Measurements from ENCODE around the gene PDE8A. TPM values are rescaled to one million over a fixed set of nuclear protein-coding genes. Genes with fewer than 3 reads are reported as not detected.
A peak's percentile ranks its signal among the peaks of the same experiment; 100 is the strongest.

The PDE8A gene
- total and polyA plus RNA-seq, 2 of the 4 experiments (the other 2 are of a cell fraction) = 32.4 to 35.9 TPM

- H3K23ac ChIP-seq (ENCODE audit: low read depth, low read length) = no peak overlapping the region
- intact Hi-C loops (cut with micrococcal nuclease) = no loop called here
- peak overlapping the region; percentile 49 for H2BK20ac ChIP-seq (ENCODE audit: low read depth, low read length)
- H3K4ac ChIP-seq (ENCODE audit: low read depth, low read length) = peak overlapping the region; percentile 47; the same call in 1 of the 2 replicates
- peak overlapping the region; percentile 0; the same call in 1 of the 2 replicates for H2BK120ac ChIP-seq (ENCODE audit: low read depth, low read length)
- H3K9me1 ChIP-seq (ENCODE audit: insufficient read depth, low read length) = peaks cover 19% of the 10 kb centered on the region
- no peaks in the 10 kb centered on the region for H3K27me3 ChIP-seq (ENCODE audit: control insufficient read depth, insufficient read depth, low read length)
- no peak overlapping the region for H3K56ac ChIP-seq (ENCODE audit: extremely low read depth, insufficient read depth, low read length)
- H3K79me1 ChIP-seq (ENCODE audit: low read depth in 1 of 2, low read length in 2 of 2) = peaks cover 0 to 6% of the 10 kb centered on the region in 2 experiments; a peak in 1 of 4 replicates
- H3K9ac ChIP-seq (ENCODE audit: low read depth, low read length) = no peak overlapping the region
- H3K4me3 ChIP-seq (ENCODE audit: insufficient read depth, low read depth, low read length) = no peak overlapping the region
- ChIA-PET CTCF (no interaction called here), POLR2A (ENCODE audit: unreplicated experiment) (interaction anchor here (0.6 kb wide), 1 partner anchor 67 kb away, joined by 3 read pairs; no protein-coding TSS in a partner anchor)
- H3K14ac ChIP-seq (replicated peaks; ENCODE audit: low read depth, low read length) = peak overlapping the region; percentile 40; the same call in 1 of the 2 replicates
- peaks cover 13% of the 10 kb centered on the region for H3K4me1 ChIP-seq (ENCODE audit: control insufficient read depth, insufficient read depth, low read length)
- H4K91ac ChIP-seq (ENCODE audit: insufficient read depth, low read depth, low read length) = peak overlapping the region; percentile 9
- dilution Hi-C loops (cut with HindIII; ENCODE audit: low sequenced_read_pairs, unreplicated experiment) = loop anchor here (10.0 kb wide), 1 partner anchor 95 kb away; no protein-coding TSS in a partner anchor
- H2BK5ac ChIP-seq (ENCODE audit: low read depth, low read length, poor library complexity, severe bottlenecking) = no peak overlapping the region
- no peak for ATAC-seq (ENCODE audit: low read depth)
- DNase-seq = no peak
- in situ Hi-C loops (cut with MboI; ENCODE audit: low sequenced_read_pairs) = loop anchor here (25.0 kb wide), 1 partner anchor 337 kb away; no protein-coding TSS in a partner anchor
- BruUV-seq (replicated peaks) = no TSS peak
- H2AFZ ChIP-seq (replicated peaks; ENCODE audit: low read length, poor library complexity) = peak overlapping the region; percentile 76
- H3K18ac ChIP-seq (ENCODE audit: low read depth, low read length) = no peak overlapping the region
- WGBS, 2 experiments (ENCODE audit: extremely low coverage in 2 of 2, insufficient read length in 1 of 2) = 100% methylated on average over 1 of the region's 7 CpGs; no CpG with 5 or more reads in 1 of the 2 experiments
- peak overlapping the region; percentile 15; the same call in 1 of the 2 replicates for H2AK5ac ChIP-seq (ENCODE audit: low read depth, low read length)
- no peaks in the 10 kb centered on the region for H3K9me3 ChIP-seq (ENCODE audit: control insufficient read depth, insufficient read depth, low read length)
- H3K4me2 ChIP-seq (ENCODE audit: low read depth, low read length) = no peak overlapping the region
- 0 out of 3 replicates have a peak overlapping the region, but pooled peaks have one; percentile 40 for H2BK15ac ChIP-seq (ENCODE audit: low read depth, low read length)
- no peak overlapping the region for H4K5ac ChIP-seq (ENCODE audit: low read depth, low read length)
- H4K20me1 ChIP-seq (ENCODE audit: insufficient read depth, low read length) = no peaks in the 10 kb centered on the region
- no peak overlapping the region for H2AK9ac ChIP-seq (replicated peaks; ENCODE audit: low read depth, low read length, poor library complexity)
- no peaks in the 10 kb centered on the region for H3K36me3 ChIP-seq (ENCODE audit: control insufficient read depth, insufficient read depth, low read length)
- TF ChIP-seq SMC3 (IDR thresholded peaks at IDR 0.05; ENCODE audit: low read depth, low read length) = no peak
- no peak for TF ChIP-seq ELK1 (IDR thresholded peaks at IDR 0.05; ENCODE audit: borderline replicate concordance, low read depth, low read length)
- no peak for TF ChIP-seq MAZ (IDR thresholded peaks at IDR 0.05; ENCODE audit: borderline replicate concordance, low read depth, low read length)
- no peak for TF ChIP-seq BHLHE40 (IDR thresholded peaks at IDR 0.05; ENCODE audit: low read depth, low read length)
- no peak for TF ChIP-seq RAD21 (IDR thresholded peaks at IDR 0.05; ENCODE audit: low read length)
- no peak for TF ChIP-seq NFE2L2 (IDR thresholded peaks at IDR 0.05; ENCODE audit: low read depth, low read length)
- no peak for TF ChIP-seq CEBPB (IDR thresholded peaks at IDR 0.05; ENCODE audit: low read depth, low read length)
- TF ChIP-seq USF2 (IDR thresholded peaks at IDR 0.05; ENCODE audit: low read depth, low read length) = no peak
- no peak for TF ChIP-seq POLR2A (IDR thresholded peaks at IDR 0.05; ENCODE audit: low read depth, low read length)
- no peak for TF ChIP-seq RCOR1 (IDR thresholded peaks at IDR 0.05; ENCODE audit: insufficient replicate concordance, low read length)
- H4K8ac ChIP-seq (ENCODE audit: low read depth in 2 of 2, low read length in 2 of 2) = no peak overlapping the region
- H3K27ac ChIP-seq (ENCODE audit: insufficient read depth, low read length) = no peak overlapping the region
Observed at GRCh38 chr15:84949845-84950569, 31.6 kb upstream of the PDE8A start.
